Motor neuron (in vitro differentiated cells): ENCODE measurements around the gene ATG101. TPM values are rescaled to one million over a fixed set of nuclear protein-coding genes. Genes with fewer than 3 reads are reported as not detected.

Experiments used
- ATAC-seq, 8 experiments: fragments of 200-7000 bp; cut with Tn5 transposase; replicated peaks in 6 of 8; 2 replicates each; pipeline ENCODE4 v1.8.0; 2021; ENCODE audit warnings: mild to moderate bottlenecking in 8 of 8, moderate library complexity in 8 of 8
- H3K27ac ChIP-seq, 2 donors: fragments of 250-450 bp; sonication (Bioruptor Pico); 2 replicates each; pipeline ENCODE4 v1.9.0; 2021; ENCODE audit warnings: antibody characterized with exemption in 2 of 2, mild to moderate bottlenecking in 2 of 2, moderate library complexity in 1 of 2
- H3K4me1 ChIP-seq, 2 donors: fragments of 250-450 bp; sonication (Bioruptor Pico); replicated peaks in 1 of 2; 2 replicates each; pipeline ENCODE4 v1.6.1; 2021; ENCODE audit warnings: antibody characterized with exemption in 2 of 2, mild to moderate bottlenecking in 2 of 2, moderate library complexity in 1 of 2
- H3K4me3 ChIP-seq, 5 donors: fragments of 250-450 bp; sonication (Bioruptor Pico); 2 replicates each; pipeline ENCODE4 v1.9.0; 2021; ENCODE audit warnings: antibody characterized with exemption in 5 of 5, mild to moderate bottlenecking in 5 of 5, moderate library complexity in 4 of 5
- WGBS, 10 experiments: fragments of 450-650 bp; shearing (Covaris generic); methylation state at CpG; one replicate each; pipeline ENCODE4 v1.0.0; 2022; 5-methylcytosine and 5-hydroxymethylcytosine counted together
- in situ Hi-C, 9 experiments: fragments of 400-800 bp; cut with MboI; loops; one replicate each; pipeline ENCODE4 v1.15.0; 2021; ENCODE audit warnings: low sequenced_read_pairs in 9 of 9, low pct_unique_long_range_greater_than_20kb in 2 of 9; ENCODE audit not compliant: unreplicated experiment in 9 of 9
- total RNA-seq, 8 experiments: library from RNA; unstranded; fragments of 300-600 nt; gene quantifications; 2 replicates each; pipeline versions ENCODE4 v1.2.3 to v1.2.4, GENCODE V29; 2022

ATG101 gene
- total RNA-seq, 8 experiments from 2014 or later, result 27.4 to 55.1 (median 35.8) TPM

- in situ Hi-C loops, result no loop called here
- Histone ChIP-seq H3K4me3 (no peak overlapping the region), H3K27ac (no peak overlapping the region), H3K4me1 (peaks cover 15 to 18% of the 10 kb centered on the region in 2 donors)
- 6 to 100% (median 70%) methylated on average over 3 to 4 of the region's 12 CpGs; no CpG with 5 or more reads in 6 of the 10 experiments for WGBS, 10 experiments
- ATAC-seq, result peak in 7 of 8 experiments; percentile 53 to 87 (median 75)
Measured at GRCh38 chr12:52063981-52064649, 5.7 kb upstream of the ATG101 start.

- Histone ChIP-seq H3K4me1 (peaks cover 24 to 28% of the 10 kb centered on the region in 2 donors), H3K27ac (no peak overlapping the region), H3K4me3 (no peak overlapping the region)
- WGBS, 10 experiments, result 0 to 90% (median 37%) methylated on average over 1 to 7 of the region's 8 CpGs; no CpG with 5 or more reads in 3 of the 10 experiments
- in situ Hi-C loops, result no loop called here
- ATAC-seq, result no peak
Measured at GRCh38 chr12:52066346-52067080, 3.3 kb upstream of the ATG101 start.

- Histone ChIP-seq H3K27ac (no peak overlapping the region), H3K4me1 (peaks cover 22 to 27% of the 10 kb centered on the region in 2 donors), H3K4me3 (no peak overlapping the region)
- WGBS, 10 experiments, result 50 to 83% (median 80%) methylated on average over 1 to 2 of the region's 3 CpGs; no CpG with 5 or more reads in 5 of the 10 experiments
- ATAC-seq, result no peak
- in situ Hi-C loops, result no loop called here
Measured at GRCh38 chr12:52067081-52067374, 2.8 kb upstream of the ATG101 start.

- peaks cover 9 to 11% of the 10 kb centered on the region in 2 donors for H3K4me1 ChIP-seq
- WGBS, 10 experiments, result 0 to 22% (median 1%) methylated on average over 2 to 13 of the region's 37 CpGs; no CpG with 5 or more reads in 1 of the 10 experiments
- ATAC-seq, result peak in 6 of 8 experiments; percentile 13 to 42 (median 24)
- H3K4me3 ChIP-seq, result peak overlapping the region; percentile 78 to 94 (median 87)
- in situ Hi-C loops, result no loop called here
- peak overlapping the region; percentile 96 to 100 for H3K27ac ChIP-seq
Measured at GRCh38 chr12:52070185-52070925, 577 bp downstream of the ATG101 start.

GRCh38 chr12:52073531-52074381 lies 4.0 kb downstream of the ATG101 start:
- ATAC-seq, result no peak
- 60 to 98% (median 71%) methylated on average over 2 to 12 of the region's 23 CpGs; no CpG with 5 or more reads in 3 of the 10 experiments for WGBS, 10 experiments
- Histone ChIP-seq H3K4me1 (peaks cover 9 to 11% of the 10 kb centered on the region in 2 donors), H3K4me3 (no peak overlapping the region), H3K27ac (no peak overlapping the region)
- in situ Hi-C loops, result no loop called here

- H3K4me3 ChIP-seq, result no peak overlapping the region
- no peak overlapping the region for H3K27ac ChIP-seq
- H3K4me1 ChIP-seq, result peaks cover 9 to 11% of the 10 kb centered on the region in 2 donors
- ATAC-seq, result no peak
- 57 to 100% (median 94%) methylated on average over 1 to 2 of the region's 3 CpGs; no CpG with 5 or more reads in 5 of the 10 experiments for WGBS, 10 experiments
- in situ Hi-C loops, result no loop called here
Measured at GRCh38 chr12:52074971-52075724, 5.4 kb downstream of the ATG101 start.

- peaks cover 10% of the 10 kb centered on the region in 2 donors for H3K4me1 ChIP-seq
- H3K27ac ChIP-seq, result no peak overlapping the region
- 40 to 100% (median 91%) methylated on average over 1 to 6 of the region's 16 CpGs; no CpG with 5 or more reads in 1 of the 10 experiments for WGBS, 10 experiments
- ATAC-seq, result no peak
- H3K4me3 ChIP-seq, result no peak overlapping the region
- in situ Hi-C loops, result no loop called here
Measured at GRCh38 chr12:52076811-52077210, 7.0 kb downstream of the ATG101 start.

- H3K4me1 ChIP-seq, result peaks cover 22 to 24% of the 10 kb centered on the region in 2 donors
- H3K4me3 ChIP-seq, result no peak overlapping the region
- ATAC-seq, result no peak
- H3K27ac ChIP-seq, result no peak overlapping the region
- WGBS, 10 experiments, result 71 to 90% methylated on average over 3 of the region's 3 CpGs; no CpG with 5 or more reads in 8 of the 10 experiments
- in situ Hi-C loops, result no loop called here
Measured at GRCh38 chr12:52078276-52078675, 8.5 kb downstream of the ATG101 start.

GRCh38 chr12:52079576-52080402 lies 10.0 kb downstream of the ATG101 start, which contains the start of gene SMIM41:
SMIM41 (plus strand) TSS chr12:52079704; CDS start chr12:52079780, 76 bp downstream.
- in situ Hi-C loops, result loop anchor here in 2 of 9 experiments (10.0 kb wide), 1 partner anchor 55 kb away; no protein-coding TSS in a partner anchor
- H3K4me1 ChIP-seq, result peaks cover 23 to 25% of the 10 kb centered on the region in 2 donors
- no peak within 1 kb of the TSS for H3K27ac ChIP-seq
- no peak for ATAC-seq
- 49 to 87% (median 81%) methylated on average over 3 to 12 of the region's 87 CpGs; no CpG with 5 or more reads in 7 of the 10 experiments for WGBS, 10 experiments
- no peak within 1 kb of the TSS for H3K4me3 ChIP-seq

GRCh38 chr12:52080403-52081251 lies 10.8 kb downstream of the ATG101 start:
- Histone ChIP-seq H3K4me3 (no peak overlapping the region), H3K27ac (no peak overlapping the region), H3K4me1 (peaks cover 23 to 25% of the 10 kb centered on the region in 2 donors)
- WGBS, 10 experiments, result no CpG with 5 or more reads among the region's 10 CpGs
- in situ Hi-C loops, result loop anchor here in 2 of 9 experiments (10.0 kb wide), 1 partner anchor 56 kb away; no protein-coding TSS in a partner anchor
- ATAC-seq, result peak in 1 of 8 experiments; percentile 8
